ENCODE measurements around the gene GPC4.

DNA sequence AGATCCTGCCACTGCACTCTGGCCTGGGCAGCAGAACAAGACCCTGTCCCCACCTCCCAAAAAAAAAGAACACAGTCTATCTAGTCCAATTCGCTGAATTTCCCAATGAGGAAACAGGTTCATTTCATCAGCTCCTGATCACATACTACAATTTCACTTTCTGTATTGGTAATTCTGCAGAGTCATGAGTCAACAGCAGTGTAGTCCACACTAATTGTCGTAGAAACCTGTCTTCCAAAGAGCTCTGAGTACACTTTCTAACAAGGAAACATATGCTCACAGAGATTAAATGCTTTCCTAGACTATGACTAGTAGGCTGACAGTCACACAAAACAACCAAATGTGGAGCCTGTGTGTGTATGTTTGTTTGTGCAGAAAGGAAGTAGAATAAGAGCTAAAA lies 91.9 kb downstream of the GPC4 start:
- TF ChIP-seq, protein P1, sequence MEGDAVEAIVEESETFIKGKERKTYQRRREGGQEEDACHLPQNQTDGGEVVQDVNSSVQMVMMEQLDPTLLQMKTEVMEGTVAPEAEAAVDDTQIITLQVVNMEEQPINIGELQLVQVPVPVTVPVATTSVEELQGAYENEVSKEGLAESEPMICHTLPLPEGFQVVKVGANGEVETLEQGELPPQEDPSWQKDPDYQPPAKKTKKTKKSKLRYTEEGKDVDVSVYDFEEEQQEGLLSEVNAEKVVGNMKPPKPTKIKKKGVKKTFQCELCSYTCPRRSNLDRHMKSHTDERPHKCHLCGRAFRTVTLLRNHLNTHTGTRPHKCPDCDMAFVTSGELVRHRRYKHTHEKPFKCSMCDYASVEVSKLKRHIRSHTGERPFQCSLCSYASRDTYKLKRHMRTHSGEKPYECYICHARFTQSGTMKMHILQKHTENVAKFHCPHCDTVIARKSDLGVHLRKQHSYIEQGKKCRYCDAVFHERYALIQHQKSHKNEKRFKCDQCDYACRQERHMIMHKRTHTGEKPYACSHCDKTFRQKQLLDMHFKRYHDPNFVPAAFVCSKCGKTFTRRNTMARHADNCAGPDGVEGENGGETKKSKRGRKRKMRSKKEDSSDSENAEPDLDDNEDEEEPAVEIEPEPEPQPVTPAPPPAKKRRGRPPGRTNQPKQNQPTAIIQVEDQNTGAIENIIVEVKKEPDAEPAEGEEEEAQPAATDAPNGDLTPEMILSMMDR (IDR thresholded peaks at IDR 0.05) = no peak
- TF ChIP-seq POLR2AphosphoS5 (IDR thresholded peaks at IDR 0.05; ENCODE audit: low read depth, low read length) (no peak), SIN3A (IDR thresholded peaks at IDR 0.05; ENCODE audit: borderline replicate concordance, insufficient read depth, low read depth, low read length) (no peak), TCF7L2 (IDR thresholded peaks at IDR 0.05; ENCODE audit: low read depth, low read length) (no peak)
- TF ChIP-seq, protein P2, sequence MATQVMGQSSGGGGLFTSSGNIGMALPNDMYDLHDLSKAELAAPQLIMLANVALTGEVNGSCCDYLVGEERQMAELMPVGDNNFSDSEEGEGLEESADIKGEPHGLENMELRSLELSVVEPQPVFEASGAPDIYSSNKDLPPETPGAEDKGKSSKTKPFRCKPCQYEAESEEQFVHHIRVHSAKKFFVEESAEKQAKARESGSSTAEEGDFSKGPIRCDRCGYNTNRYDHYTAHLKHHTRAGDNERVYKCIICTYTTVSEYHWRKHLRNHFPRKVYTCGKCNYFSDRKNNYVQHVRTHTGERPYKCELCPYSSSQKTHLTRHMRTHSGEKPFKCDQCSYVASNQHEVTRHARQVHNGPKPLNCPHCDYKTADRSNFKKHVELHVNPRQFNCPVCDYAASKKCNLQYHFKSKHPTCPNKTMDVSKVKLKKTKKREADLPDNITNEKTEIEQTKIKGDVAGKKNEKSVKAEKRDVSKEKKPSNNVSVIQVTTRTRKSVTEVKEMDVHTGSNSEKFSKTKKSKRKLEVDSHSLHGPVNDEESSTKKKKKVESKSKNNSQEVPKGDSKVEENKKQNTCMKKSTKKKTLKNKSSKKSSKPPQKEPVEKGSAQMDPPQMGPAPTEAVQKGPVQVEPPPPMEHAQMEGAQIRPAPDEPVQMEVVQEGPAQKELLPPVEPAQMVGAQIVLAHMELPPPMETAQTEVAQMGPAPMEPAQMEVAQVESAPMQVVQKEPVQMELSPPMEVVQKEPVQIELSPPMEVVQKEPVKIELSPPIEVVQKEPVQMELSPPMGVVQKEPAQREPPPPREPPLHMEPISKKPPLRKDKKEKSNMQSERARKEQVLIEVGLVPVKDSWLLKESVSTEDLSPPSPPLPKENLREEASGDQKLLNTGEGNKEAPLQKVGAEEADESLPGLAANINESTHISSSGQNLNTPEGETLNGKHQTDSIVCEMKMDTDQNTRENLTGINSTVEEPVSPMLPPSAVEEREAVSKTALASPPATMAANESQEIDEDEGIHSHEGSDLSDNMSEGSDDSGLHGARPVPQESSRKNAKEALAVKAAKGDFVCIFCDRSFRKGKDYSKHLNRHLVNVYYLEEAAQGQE (IDR thresholded peaks at IDR 0.05; ENCODE audit: insufficient read depth in 1 of 2, low read depth in 2 of 2, low read length in 1 of 2) = no peak
